Measurements from ENCODE around the gene VAT1L. TPM values are rescaled to one million over a fixed set of nuclear protein-coding genes. Genes with fewer than 3 reads are reported as not detected.

The VAT1L gene
- total and polyA plus RNA-seq, 2 experiments from 2014 or later: 3.1 to 5.9 TPM

GRCh38 chr16:77948835-77949234 lies 160.5 kb downstream of the VAT1L start:
- TF ChIP-seq EZH2 (IDR thresholded peaks at IDR 0.05; ENCODE audit: borderline replicate concordance) (no peak), EZH2phosphoT487 (IDR thresholded peaks at IDR 0.05; ENCODE audit: low read depth, severe bottlenecking, unreplicated experiment) (no peak), CTCF (IDR thresholded peaks at IDR 0.05; ENCODE audit: poor library complexity) (no peak)
- H3K4me3 ChIP-seq: no peak overlapping the region
- H2AFZ ChIP-seq: no peak overlapping the region
- H3K9me3 ChIP-seq (ENCODE audit: low read depth): no peaks in the 10 kb centered on the region
- no peaks in the 10 kb centered on the region for H3K4me1 ChIP-seq (ENCODE audit: insufficient read depth)
- no peaks in the 10 kb centered on the region for H4K20me1 ChIP-seq (ENCODE audit: insufficient read depth, poor library complexity, severe bottlenecking)
- no peaks in the 10 kb centered on the region for H3K9me2 ChIP-seq (replicated peaks; ENCODE audit: insufficient read depth)
- no peaks in the 10 kb centered on the region for H3K79me2 ChIP-seq
- H3K27me3 ChIP-seq: no peaks in the 10 kb centered on the region
- DNase-seq (ENCODE audit: low spot score): no peak
- 68% methylated on average over 5 of the region's 5 CpGs for WGBS (ENCODE audit: low lambda C conversion rate, missing lambda C conversion rate)
- H3K27ac ChIP-seq: no peak overlapping the region
- no peak overlapping the region for H3K4me2 ChIP-seq
- no peaks in the 10 kb centered on the region for H3K36me3 ChIP-seq (replicated peaks; ENCODE audit: insufficient read depth, low read depth)

- no peak for TF ChIP-seq EZH2phosphoT487 (IDR thresholded peaks at IDR 0.05; ENCODE audit: low read depth, severe bottlenecking, unreplicated experiment)
- TF ChIP-seq EZH2 (IDR thresholded peaks at IDR 0.05; ENCODE audit: borderline replicate concordance): no peak
- TF ChIP-seq CTCF (IDR thresholded peaks at IDR 0.05; ENCODE audit: poor library complexity): no peak
- no peak overlapping the region for H3K4me2 ChIP-seq
- no peak for DNase-seq (ENCODE audit: low spot score)
- H2AFZ ChIP-seq: no peak overlapping the region
- H3K27me3 ChIP-seq: no peaks in the 10 kb centered on the region
- H3K4me1 ChIP-seq (ENCODE audit: insufficient read depth): no peaks in the 10 kb centered on the region
- WGBS (ENCODE audit: low lambda C conversion rate, missing lambda C conversion rate): 68% methylated on average over 2 of the region's 2 CpGs
- no peaks in the 10 kb centered on the region for H3K36me3 ChIP-seq (replicated peaks; ENCODE audit: insufficient read depth, low read depth)
- H3K9me3 ChIP-seq (ENCODE audit: low read depth): no peaks in the 10 kb centered on the region
- H3K79me2 ChIP-seq: no peaks in the 10 kb centered on the region
- H3K9me2 ChIP-seq (replicated peaks; ENCODE audit: insufficient read depth): no peaks in the 10 kb centered on the region
- no peaks in the 10 kb centered on the region for H4K20me1 ChIP-seq (ENCODE audit: insufficient read depth, poor library complexity, severe bottlenecking)
- no peak overlapping the region for H3K27ac ChIP-seq
- H3K4me3 ChIP-seq: no peak overlapping the region
These were observed 161.1 kb downstream of the VAT1L start for GRCh38 chr16:77949445-77949844.

GRCh38 chr16:77951788-77952187 lies 163.4 kb downstream of the VAT1L start:
- Histone ChIP-seq H4K20me1 (ENCODE audit: insufficient read depth, poor library complexity, severe bottlenecking) (no peaks in the 10 kb centered on the region), H3K27me3 (no peaks in the 10 kb centered on the region), H3K27ac (no peak overlapping the region), H3K9me2 (replicated peaks; ENCODE audit: insufficient read depth) (no peaks in the 10 kb centered on the region), H3K4me1 (ENCODE audit: insufficient read depth) (no peaks in the 10 kb centered on the region), H2AFZ (no peak overlapping the region), H3K4me2 (no peak overlapping the region), H3K36me3 (replicated peaks; ENCODE audit: insufficient read depth, low read depth) (no peaks in the 10 kb centered on the region), H3K9me3 (ENCODE audit: low read depth) (no peaks in the 10 kb centered on the region), H3K79me2 (no peaks in the 10 kb centered on the region), H3K4me3 (no peak overlapping the region)
- TF ChIP-seq EZH2phosphoT487 (IDR thresholded peaks at IDR 0.05; ENCODE audit: low read depth, severe bottlenecking, unreplicated experiment) (no peak), EZH2 (IDR thresholded peaks at IDR 0.05; ENCODE audit: borderline replicate concordance) (no peak), CTCF (IDR thresholded peaks at IDR 0.05; ENCODE audit: poor library complexity) (peak; percentile 46)
- 24% methylated on average over 2 of the region's 2 CpGs for WGBS (ENCODE audit: low lambda C conversion rate, missing lambda C conversion rate)
- DNase-seq (ENCODE audit: low spot score): peak; percentile 67

- Histone ChIP-seq H4K20me1 (ENCODE audit: insufficient read depth, poor library complexity, severe bottlenecking) (no peaks in the 10 kb centered on the region), H3K27ac (no peak overlapping the region), H3K9me2 (replicated peaks; ENCODE audit: insufficient read depth) (no peaks in the 10 kb centered on the region), H2AFZ (no peak overlapping the region), H3K79me2 (no peaks in the 10 kb centered on the region), H3K9me3 (ENCODE audit: low read depth) (no peaks in the 10 kb centered on the region), H3K4me1 (ENCODE audit: insufficient read depth) (no peaks in the 10 kb centered on the region), H3K27me3 (no peaks in the 10 kb centered on the region), H3K4me3 (no peak overlapping the region), H3K36me3 (replicated peaks; ENCODE audit: insufficient read depth, low read depth) (no peaks in the 10 kb centered on the region), H3K4me2 (no peak overlapping the region)
- TF ChIP-seq EZH2 (IDR thresholded peaks at IDR 0.05; ENCODE audit: borderline replicate concordance) (no peak), CTCF (IDR thresholded peaks at IDR 0.05; ENCODE audit: poor library complexity) (no peak), EZH2phosphoT487 (IDR thresholded peaks at IDR 0.05; ENCODE audit: low read depth, severe bottlenecking, unreplicated experiment) (no peak)
- WGBS (ENCODE audit: low lambda C conversion rate, missing lambda C conversion rate): 83% methylated on average over 8 of the region's 8 CpGs
- no peak for DNase-seq (ENCODE audit: low spot score)
These were observed 166.8 kb downstream of the VAT1L start for GRCh38 chr16:77955127-77955526.
